OCI-M2 (cell line): ENCODE data around the gene SDC1.

ENCODE experiments used
- DNase-seq: peaks from one replicate; lab custom pipeline; 2025; ENCODE audit not compliant: unreplicated experiment; lab: John Stamatoyannopoulos, UW

The SDC1 gene

DNA sequence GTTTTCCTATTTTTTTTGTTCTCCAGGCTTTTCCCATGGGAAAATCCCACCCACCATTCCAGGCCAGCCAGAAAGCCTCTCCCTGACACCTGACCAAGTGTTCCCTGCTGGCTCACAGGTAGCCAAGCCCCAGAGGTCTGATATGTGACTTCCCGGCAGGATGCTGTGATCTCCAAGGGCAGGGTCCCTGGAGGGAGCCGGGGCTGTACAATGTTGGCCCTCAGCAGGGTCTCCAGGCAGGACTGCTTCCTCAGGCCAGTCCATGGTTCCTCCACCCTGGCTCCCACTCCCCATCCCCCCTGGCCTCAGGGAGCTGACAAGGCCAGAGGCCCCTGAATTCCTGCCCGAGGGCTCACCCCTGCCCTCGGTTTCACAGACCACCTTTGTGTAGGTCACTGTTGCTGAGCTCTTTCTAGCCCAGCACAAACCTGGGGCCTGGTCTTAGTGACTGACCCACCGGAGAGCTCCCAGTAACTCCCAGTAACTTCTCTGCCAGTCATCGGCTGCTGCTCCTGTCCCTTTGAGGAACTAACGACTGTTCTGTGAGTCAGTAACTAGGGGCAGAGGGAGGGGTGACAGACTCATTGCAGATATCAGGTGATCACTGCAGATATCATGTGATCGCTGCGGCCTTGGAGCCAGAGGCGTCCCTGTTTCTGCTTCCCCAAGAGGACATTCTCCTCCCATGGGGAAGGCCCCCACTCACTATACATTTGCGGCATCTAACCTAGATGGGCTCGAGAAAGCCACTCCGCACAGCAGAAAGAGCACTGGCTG lies 38.7 kb downstream of the SDC1 start:
- DNase-seq = peak; percentile 8

DNA sequence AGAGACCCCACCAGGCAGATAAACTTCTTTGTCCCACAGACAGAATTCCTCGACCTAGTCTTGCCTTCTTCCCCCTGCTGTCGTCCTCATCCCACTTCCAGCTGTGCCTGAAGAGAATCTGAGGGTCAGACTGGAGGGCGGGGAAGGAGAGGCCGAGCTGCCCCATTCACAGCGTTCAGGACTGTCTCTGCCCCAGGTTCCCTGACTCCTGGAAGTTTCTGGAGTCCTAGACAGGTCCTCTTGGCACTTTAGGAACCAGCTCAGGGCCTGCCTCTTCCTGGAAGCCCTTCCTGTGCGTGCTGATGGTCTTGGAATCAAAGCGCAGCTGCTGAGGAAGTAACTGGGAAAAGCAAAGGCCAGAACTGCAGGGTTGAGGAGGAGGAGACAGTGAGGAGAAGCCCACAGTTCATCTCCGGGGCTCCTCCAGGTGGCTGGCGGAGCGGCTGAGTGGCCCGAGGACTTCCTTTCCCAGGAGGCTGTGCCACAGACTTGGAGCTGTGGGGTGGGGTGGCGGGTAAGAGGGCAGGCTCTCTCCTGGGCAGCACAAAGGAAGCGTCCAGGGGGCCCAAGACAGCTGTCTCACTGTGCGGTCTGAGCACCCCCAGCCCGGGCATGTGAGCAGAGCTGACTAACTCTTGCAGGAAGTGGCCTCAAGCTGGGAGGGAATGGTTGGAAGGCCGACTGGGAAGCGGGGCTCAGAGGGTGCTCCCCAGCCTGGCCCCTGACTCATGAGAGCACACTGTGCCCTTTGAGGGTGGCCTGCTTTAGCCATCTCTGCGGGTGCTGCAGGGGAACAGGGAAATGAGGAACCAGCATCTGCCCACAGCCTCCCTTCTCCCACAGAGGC lies 39.5 kb downstream of the SDC1 start:
- no peak for DNase-seq

DNA sequence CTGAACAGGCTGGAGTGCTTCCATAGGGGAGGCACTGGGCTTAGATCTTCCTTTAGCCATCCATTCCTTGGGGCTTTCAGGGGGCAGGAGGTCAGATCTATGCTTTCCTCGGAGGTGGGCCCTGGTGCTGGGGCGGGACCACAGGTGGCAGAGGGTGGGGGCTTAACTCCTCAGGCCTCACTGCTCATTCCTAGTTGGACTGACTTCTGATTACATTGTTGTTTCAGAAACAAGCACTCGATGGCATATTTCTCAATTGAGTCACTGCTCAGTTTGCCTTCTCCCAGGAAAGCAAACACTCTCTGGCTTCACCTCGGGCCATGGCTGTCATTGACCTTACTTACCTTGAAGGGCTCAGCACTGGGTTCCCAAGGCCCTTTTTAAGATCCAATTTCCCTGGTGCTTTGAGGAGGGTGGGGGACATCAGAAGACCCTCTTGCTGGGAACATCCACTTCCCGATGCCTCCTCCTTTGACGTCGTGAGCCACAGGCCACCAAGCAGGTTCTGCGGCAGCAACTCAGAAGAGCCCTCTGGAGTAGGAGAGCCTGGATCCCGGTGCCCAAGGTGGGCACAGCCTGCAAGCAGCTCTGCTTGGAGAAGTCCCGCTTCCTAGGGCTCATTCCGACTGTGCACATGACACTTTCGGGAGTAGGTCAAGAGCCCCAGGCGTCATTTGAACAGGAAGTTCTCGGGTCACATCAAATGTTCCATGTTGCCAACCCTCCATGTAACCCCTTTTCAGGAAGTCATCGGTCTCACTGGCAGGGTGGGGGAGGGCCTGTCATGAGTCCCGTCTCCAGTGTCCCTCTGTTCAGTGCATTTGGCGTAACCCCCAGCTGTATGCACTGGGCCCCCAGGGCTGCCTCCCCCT lies 40.6 kb downstream of the SDC1 start:
- DNase-seq = no peak

DNA sequence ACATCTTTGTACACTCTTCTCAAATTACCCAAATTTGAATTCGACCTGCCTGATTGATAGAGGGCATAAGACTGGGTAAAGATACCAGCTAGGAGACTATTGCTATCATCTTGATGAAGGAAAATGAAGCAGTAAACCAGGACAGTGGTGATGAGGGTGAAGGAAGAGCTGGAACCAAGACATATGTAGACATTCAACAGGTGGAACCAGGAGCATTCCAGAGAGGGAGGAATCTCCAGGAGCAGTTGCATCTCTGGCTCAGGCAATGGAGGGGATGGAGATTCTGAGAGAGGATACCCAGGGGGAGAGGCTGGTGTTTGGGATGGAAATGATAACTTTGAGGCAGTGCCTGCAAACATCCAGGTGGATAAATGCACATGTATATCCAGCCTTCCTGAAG lies 41.6 kb downstream of the SDC1 start:
- DNase-seq = no peak

DNA sequence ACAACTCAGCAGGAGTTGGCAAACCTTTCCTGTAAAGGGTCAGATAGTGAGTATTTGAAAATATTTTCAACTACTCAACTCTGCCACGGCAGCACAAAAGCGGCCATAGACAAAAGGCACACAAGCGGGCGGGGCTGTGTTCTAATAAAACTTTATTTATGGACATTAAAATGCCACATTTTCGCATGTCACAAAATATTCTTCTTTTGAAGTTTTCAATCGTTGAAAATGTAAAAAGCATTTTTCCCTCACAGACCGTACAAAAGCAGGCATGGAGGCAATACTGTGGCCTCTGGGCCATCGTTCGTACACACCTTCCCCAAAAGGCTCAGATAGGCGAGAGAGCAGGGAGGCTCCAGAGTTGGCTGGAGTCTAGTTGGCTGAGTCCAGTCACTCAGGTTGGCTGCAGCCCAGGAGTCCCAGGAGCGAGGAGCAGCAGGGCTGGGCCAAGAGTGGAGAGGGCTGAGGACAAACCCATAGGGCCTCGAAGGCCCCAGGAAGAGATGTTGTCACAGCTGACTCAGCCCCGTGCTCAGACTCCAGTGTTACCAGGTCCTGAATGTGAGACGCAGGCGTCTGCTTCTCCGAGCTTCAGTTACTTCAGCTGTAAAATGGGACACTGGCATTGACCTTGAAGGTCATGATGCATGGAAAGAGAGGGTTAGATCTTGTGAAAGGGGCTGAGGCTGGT lies 42.5 kb downstream of the SDC1 start:
- DNase-seq = no peak

DNA sequence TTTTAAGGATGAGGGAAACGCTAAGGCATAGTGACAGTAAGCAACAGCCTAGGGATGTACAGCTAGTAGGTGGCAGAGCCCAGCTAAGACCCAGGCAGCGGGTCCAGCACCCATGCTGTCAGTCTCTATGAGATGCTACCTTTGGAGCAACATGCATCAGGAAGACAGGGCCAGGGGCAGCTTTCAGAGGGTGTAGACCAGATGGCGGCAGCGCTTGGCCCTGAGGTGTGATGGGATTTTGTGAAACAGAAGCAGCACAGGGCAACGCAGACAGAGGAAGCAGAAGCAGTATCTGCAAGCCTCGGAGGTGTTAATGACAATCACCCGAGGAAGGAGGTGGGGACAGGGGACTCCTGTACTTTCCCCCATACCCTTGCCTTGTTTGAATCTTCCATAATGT lies 43.2 kb downstream of the SDC1 start:
- DNase-seq = no peak

DNA sequence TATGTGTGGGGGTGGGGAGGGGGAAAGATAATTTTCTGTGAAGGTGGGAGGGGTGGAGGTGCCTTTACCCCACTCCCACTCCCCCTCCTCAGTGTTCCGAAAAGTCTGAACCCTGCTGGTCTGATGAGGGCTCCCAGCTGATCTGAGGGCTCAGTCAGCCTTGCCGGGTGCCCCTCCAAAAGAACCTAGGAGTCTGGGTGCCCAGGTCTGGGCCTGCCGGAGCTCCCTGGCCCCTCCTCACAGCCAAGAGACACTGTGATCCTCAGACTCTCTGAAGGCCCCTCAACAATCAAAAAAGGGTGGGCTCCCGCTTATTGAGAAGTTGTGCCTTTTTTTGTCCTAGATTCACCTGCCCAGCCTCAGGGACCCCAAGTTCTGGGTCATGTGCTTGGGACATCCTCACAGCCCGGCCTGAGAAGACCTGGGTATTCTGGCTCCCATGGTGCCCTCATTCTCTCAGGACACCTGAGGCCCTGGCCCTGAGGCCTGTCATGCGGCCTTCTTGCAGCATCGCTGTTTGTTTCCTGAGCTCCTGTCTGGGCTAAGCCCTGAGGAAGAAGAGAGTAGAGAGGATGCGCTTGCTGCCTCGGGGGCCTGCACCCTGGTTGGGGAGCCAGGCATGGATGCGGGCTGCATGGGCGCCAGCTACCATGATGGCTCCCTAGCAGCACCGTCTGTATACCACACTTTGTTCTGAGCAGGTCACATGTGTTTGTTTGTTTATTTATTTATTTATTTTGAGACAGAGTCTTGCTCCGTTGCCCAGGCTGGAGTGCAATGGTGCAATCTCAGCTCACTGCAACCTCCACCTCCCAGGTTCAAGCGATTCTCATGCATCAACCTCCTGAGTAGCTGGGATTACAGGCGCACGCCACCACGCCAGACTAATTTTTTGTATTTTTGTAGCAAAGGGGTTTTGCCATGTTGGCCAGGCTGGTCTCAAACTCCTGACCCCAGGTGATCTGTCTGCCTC lies 44.0 kb downstream of the SDC1 start:
- no peak for DNase-seq

DNA sequence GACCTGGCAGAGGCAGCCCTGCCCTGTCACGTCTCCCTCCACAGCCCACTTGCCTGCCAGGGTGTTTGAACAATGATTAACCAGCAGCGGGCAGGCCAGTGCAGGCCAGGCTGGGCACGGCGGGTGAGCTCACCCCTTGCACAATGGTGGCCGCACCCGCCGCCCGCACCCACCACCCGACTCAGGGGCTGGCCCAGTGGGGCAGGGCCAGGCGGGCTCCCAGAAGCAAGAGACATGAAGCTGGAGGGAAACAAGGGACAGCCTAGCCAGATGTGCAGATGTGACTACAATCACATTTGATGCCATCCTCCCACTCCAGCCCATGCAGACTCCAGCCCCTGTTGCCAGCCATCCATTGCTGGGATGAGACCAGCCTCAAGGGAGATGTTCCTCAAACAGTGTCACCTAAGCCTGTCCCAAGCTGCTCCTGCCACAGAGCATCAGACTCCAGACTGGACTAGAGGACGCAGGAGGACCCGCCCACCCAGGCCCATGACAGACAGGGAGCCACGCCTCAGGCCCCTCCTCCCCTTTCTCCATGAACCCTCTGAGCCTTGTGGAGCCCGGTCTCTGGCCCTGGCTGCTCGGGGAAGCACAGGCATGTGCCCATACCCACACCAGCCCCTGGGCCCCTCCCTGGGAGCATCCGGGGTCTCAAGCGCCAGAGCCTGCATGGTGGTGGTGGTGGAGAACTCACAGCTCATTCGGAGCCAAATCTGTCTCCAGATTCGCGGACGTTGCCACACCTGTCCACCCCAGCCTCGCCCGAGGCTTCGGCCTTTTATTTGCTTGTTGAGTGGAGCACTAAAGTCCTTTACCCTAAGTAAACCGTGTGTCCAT lies 45.0 kb downstream of the SDC1 start:
- DNase-seq = no peak

DNA sequence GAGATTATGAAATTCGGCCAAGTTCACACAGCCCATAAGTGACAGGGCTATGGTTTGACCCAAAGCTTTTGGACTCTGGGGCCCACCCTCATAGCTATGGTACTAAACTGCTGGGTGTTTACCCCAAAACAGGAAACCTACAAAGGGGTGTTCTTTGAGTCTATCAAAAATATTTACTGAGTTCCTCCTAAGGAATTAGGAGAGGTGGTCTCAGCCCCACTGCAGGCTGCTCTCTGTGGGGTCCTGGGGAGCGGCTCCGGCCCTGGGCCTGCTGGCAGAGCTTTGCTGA lies 45.5 kb downstream of the SDC1 start:
- no peak for DNase-seq

DNA sequence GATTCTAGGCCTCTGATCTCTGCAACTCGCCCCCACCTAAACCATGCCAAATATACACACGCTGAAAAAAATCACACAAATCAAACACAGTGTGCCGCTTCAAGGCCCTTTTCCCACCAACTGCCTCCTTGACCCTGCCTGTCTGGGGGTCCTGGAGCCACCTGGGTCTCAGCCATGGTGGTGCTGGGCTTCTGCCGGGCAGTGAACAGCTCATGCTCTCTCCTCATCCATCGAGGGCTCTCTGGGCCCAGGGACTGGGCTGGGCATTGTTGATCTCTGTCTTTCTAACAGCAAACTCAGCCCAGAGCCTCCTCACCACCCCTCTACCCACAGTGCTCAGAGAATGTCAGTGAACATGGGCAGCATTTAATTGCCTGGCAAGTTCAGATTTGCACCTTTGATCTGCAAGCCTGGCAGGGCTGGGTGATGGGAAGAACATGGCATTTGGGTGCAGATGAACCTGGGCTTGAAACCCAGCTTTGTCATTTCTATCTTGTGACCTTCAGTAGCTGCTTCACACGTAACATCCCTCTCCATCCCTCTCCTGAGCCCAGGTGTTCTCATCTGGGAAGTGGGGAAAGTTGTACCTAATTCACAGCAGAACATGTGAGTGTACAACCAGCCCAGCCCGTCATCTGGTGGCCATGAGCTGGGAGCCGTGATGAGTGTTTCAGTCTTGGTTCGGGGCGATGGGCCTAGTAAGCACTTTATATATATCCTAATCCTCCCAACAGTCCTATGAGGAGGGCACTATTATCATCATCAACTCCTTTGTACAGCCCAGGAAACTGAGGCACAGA lies 46.1 kb downstream of the SDC1 start:
- no peak for DNase-seq

DNA sequence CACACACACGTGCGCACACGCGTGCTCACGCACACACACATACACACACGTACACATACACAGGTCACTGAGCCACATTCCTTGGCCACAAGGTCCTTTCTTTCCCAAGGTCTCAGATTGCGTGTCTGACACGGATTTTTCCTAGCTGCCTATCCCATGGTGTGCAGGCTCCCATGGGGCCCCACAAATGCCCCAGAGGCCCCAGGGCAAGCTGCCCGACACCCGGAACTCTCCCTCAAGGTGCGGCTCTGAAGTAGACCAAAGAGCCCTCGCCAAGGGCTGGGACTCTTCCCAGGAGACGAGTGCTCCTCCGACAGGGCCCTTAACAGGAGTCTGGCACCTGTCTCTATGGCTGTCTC lies 46.7 kb downstream of the SDC1 start:
- no peak for DNase-seq

DNA sequence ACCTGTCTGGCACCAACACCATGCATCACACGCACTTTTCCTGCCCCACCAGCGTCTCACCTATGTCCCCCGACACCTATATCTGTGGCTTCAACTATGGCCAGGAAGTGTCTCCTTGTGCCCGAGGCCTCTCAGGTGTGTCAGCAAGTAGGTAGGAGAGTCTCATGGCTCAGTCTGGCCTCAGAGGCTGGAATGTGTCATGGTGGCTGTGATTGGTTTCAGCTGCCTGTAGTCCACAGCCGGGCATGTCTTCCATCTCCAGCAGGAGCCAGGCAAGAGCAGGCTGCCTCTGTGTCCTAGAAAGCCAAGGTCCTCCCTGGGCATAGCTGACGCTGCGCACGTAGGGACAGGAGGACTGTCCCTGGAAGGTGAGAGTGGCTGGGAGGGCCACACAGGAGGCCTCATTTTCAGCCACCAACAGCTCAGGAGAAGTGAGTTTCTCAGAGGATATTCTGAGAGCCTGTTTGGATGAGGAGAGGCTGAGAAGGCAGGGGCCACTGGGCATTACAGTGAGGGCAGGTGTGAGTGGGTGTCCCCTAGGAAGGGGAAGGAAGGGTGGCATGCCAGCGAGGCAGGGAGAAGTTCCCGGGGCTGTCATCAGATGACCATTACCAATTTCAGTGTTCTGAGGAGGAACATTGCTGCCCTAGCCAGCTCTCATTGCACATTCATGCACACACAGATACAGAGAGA lies 47.2 kb downstream of the SDC1 start:
- DNase-seq = no peak

DNA sequence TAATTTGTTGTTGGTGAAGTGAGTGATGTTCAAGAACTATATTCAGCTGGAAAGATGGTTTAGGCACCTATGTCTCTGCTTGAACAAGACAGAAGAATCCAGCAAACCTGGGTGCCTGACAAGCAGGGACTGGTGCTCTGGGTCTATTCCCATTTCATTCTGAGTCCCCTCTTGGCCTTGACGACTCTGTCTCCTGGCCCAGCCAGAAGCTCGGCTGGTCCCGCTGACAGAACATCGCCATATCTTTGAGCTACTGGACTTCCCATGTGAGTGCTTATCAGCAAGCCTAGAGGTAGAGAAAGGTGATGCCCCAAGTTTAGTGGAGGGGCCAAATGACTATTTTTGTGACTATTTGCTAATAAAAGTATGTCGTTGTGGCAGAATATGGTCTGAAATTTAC lies 48.2 kb downstream of the SDC1 start:
- no peak for DNase-seq

DNA sequence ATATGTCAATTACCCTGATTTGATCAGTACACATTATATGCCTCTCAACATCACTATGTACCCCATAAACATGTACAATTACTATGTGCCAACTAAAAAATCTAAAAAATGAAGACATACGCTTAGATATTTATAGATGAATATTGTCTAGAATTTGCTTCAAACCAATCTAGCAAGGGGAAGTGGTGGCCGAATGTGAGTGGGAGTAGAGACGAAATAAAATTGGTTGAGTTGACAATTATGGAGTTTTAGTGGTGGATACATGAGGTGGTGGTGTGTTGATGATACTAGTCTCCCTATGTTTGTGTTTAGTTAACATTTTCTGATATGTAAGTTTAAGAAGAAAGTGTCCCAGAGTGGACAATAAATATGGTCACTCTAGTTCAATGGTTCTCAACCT lies 49.0 kb downstream of the SDC1 start:
- DNase-seq = no peak

DNA sequence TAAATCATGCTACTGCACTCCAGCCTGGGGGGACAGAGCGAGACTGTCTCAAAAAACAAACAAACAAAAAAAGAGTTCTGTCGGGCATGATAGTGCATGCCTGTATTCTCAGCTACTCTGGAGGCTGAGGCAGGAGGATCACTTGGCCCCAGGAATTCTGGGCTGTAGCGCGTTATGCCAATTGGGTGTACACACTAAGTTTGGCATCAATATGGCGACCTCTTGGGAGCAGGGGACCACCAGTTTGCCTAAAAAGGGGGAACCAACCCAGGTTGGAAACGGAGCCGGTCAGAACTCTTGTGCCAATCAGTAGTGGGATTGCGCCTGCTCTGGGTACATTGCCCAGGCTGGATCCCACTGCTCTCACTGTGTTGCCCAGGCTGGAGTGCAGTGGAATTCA lies 49.7 kb downstream of the SDC1 start:
- no peak for DNase-seq

DNA sequence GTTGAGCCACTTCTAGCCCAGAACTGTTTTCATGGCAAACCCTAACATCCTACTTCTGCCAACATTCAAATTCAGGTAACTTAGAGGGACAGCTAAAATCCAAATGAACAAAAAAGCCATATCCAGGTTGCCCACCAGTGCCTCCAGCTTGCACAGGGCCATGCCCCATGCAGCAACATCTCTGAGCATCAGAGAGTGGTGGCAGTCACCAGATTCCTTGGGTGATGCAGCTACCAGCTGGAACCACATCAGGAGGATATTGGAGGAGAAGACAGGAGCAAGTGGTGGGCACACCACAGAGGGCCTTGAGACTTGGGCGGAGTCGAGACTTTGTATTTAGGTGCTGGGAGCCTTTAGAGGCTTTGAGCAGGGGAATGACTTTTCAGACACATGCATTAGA lies 50.5 kb downstream of the SDC1 start:
- no peak for DNase-seq

DNA sequence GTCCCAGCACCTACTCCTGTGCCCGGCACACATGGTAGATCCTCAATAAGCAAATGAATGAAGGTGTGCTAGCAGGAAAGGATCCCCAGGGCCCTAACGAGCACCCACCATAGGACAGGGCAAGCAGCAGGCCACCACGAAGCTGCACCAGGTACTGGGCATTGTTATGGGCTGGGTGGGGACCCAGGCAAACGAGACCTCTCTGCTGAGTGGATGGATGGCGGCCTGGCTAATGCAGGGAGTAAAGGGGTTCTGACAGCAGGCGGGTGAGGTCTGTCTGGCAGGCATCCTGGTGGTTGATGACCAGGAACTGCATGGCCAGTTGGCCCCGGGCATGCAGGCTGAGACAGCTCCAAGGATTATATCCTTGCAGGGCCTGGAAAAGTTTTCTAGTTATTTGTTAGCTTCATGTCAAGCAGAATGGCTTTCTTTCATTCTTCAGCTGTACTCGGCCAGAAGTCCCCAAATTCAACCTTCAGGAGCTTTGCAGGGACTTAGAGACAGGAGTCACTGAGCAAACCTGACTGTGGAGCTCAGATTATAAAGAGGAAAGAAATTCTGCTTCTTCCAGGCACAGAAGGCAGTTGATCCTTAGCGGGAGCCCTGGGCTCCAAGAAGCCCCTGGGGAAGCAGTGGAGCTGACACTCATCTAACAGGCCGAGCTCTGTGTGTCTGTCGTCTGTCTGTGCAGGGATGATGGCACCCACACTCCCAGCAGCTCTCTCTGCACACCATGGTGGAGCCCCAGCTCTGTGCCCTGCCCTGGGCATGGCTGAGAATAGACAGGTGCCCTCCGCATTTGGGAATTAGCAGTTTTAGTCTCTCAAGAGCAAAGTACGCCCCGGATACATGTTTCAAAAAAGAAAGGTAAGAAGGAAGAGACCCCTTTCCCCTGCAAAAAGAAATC lies 51.2 kb downstream of the SDC1 start:
- DNase-seq = no peak
